BJ (cell line): ENCODE data around the gene LHPP. TPM values are rescaled to one million over a fixed set of nuclear protein-coding genes. Genes with fewer than 3 reads are reported as not detected.
"Not testable (repeated sequence)": the region's sequence is repeated elsewhere in the genome, so short reads cannot be mapped to it uniquely, and the experiment has no call there.

Source experiments
- CTCF ChIA-PET: fragments of 350-600 bp; formaldehyde crosslinking; extraction: SDS; loops from one replicate; lab custom pipeline; 2021; ENCODE audit warnings: antibody characterized with exemption, inconsistent platforms; lab: Yijun Ruan, JAX
- POLR2A ChIA-PET: fragments of 300-600 bp; sonication (Branson Sonifier 250); formaldehyde crosslinking; extraction: SDS; loops from one replicate; lab custom pipeline; 2021; ENCODE audit warnings: antibody characterized with exemption; lab: Charles Lee
- DNase-seq: peaks from one replicate; pipeline ENCODE4 v3.0.0-alpha.2; 2011; ENCODE audit warnings: low read depth
- H3K27me3 ChIP-seq: 2 replicates; pipeline ENCODE4 v1.6.0; 2011; ENCODE audit warnings: low read length; ENCODE audit not compliant: control insufficient read depth, insufficient read depth
- H3K36me3 ChIP-seq: 2 replicates; pipeline ENCODE4 v1.5.1; 2011; ENCODE audit warnings: low read length; ENCODE audit not compliant: control insufficient read depth, insufficient read depth
- H3K4me3 ChIP-seq: 2 replicates; pipeline ENCODE4 v1.5.1; 2011; ENCODE audit warnings: low read depth, mild to moderate bottlenecking, control low read depth, low read length
- CTCF ChIP-seq: IDR thresholded peaks from 2 replicates; pipeline ENCODE4 v1.5.1; 2011; ENCODE audit warnings: low read depth, mild to moderate bottlenecking, control low read depth, inconsistent platforms, low read length, moderate library complexity; ENCODE audit not compliant: insufficient read depth
- polyA plus RNA-seq: library from polyadenylated mRNA; depleted of rRNA; stranded (reverse); fragments of >200 nt; gene quantifications from 2 replicates; pipeline ENCODE4 v1.2.3, GENCODE V29; 2011

LHPP gene
- polyA plus RNA-seq, 1 experiment = 23.8 TPM

DNA sequence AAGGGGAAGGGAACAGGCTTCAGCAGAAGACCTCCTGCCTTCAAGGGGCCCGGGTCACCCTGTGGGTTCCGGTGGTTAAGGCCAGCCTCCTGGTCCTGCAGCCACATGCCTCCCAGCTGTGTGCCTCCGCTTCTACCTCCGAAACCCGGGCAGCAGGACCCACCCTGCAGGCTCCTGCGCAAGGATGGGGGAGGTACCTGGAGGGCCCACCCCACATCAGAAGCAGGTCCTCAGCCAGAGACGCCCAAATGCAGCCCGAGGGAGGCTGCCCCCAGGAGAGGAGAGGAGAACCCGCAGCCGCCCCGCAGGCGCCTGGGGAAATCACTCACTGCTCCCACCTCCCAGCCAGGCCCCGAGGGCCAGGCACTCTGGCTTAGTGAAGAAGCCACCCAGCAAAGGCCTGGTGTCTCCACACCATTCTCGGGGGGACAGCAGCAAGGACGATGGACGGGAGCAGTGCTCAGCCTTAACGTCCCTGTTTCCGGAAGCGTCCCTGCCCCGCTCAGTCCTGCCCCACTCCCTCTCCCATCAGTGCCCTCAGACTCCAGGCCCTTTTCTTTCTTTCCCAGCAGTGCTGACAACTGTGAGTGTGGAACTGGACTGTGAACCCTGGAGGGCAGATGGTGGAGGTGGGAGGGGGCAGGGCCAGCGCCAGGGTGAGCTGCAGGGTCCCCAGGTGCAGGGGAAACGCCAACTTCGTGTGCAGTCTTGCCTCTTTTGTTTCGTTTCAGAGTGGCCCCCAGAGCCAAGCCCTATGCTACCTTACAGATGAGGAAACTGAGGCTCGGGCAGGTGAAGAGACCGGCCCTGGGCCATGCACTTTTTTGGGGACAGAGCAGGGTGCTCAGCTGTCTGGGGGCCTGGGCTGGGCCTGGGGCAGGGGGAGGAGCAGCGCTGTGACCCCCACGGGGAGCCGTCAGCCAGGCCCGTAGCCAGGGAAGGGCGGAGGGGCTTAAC, 144.5 kb downstream of the LHPP start:
- POLR2A ChIA-PET = no interaction called here
- H3K36me3 ChIP-seq = no peaks in the 10 kb centered on the region
- TF ChIP-seq CTCF = no peak
- no peaks in the 10 kb centered on the region for H3K27me3 ChIP-seq
- CTCF ChIA-PET = interaction anchor here (1.1 kb wide), 1 partner anchor 136 kb away, joined by 3 read pairs; no protein-coding TSS in a partner anchor
- H3K4me3 ChIP-seq = no peak overlapping the region
- no peak for DNase-seq

DNA sequence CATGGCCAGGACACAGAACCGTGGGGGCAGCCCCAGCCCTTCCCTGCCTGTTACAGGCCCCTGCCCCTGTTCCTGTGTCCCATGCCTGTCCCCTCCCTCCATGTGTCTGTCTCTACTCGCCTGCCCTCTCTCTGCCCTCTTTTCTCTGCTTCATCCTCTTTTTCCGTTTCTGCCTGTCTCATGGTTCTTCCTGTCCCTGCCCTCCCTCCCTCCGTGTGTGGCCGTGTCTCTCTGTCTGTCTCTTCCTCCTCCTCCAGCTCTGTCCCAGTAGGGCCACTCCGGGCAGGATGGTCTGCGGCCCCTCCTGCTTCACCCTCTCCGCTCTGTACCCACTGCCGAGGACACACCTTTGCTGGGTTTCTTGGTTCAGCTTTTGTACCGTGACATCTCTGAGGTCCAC, 145.2 kb downstream of the LHPP start:
- TF ChIP-seq CTCF = no peak
- POLR2A ChIA-PET = no interaction called here
- CTCF ChIA-PET = interaction anchor here (1.1 kb wide), 1 partner anchor 135 kb away, joined by 3 read pairs; no protein-coding TSS in a partner anchor

GRCh38 chr10:124607693-124608092, 146.1 kb downstream of the LHPP start:
- CTCF ChIA-PET = no interaction called here
- Histone ChIP-seq H3K36me3 (no peaks in the 10 kb centered on the region), H3K4me3 (no peak overlapping the region), H3K27me3 (no peaks in the 10 kb centered on the region)
- no peak for TF ChIP-seq CTCF
- no peak for DNase-seq
- POLR2A ChIA-PET = no interaction called here

More for the DNA sequence above, 145.2 kb downstream of the LHPP start:
- Histone ChIP-seq H3K27me3 (no peaks in the 10 kb centered on the region), H3K4me3 (no peak overlapping the region), H3K36me3 (no peaks in the 10 kb centered on the region)
- DNase-seq = no peak

DNA sequence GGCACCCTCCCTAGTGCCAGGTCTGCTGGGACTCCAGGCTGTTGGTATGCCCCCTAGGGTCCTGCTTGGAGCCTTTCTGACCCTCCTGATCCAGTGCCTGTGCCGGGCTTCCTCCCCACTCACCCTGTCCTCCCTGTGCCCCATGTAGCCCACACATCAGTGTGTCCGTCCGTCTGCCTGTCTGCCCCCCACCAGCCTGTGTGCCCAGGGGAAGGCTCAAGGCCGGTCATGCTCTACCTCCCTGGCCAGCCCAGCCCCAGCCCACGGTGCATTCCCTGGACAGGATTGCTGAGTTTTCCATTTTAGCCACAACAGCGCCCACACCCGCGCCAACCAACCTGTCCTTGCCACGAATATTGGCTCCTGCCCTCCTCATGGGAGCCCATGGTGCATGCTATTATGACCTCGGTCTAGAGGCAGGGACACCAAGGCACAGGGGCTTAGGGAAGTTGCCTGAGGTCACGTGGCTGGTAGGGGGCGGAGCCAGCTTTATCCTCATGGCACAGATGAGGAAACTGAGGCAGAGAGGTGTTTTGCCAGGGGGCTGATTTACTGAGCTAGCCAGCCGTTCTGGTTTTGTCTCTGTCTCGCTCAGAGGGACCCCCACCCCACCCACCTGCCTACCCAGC, 146.6 kb downstream of the LHPP start:
- ChIA-PET CTCF (no interaction called here), POLR2A (no interaction called here)
- no peak overlapping the region for H3K4me3 ChIP-seq
- H3K27me3 ChIP-seq = no peaks in the 10 kb centered on the region
- DNase-seq = no peak
- H3K36me3 ChIP-seq = no peaks in the 10 kb centered on the region
- no peak for TF ChIP-seq CTCF

DNA sequence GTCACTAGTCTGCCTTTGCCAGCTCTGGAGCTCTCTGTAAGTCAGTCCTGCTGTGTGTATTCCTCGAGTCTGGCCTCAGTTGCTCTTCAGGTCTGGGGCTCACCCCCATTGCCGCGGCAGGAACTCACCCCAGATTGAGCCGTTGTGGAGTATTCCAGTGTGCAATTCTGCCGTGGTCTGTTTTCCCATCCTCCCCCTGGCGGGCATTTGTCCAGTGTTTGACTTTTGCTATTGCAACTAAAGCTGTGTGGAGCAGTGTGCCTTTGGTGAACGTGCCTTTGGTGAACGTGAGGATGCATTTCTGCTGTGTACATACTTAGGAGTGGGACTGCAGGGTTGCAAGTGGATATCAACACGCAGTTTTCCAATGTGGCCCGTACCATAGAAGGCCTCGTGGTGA, 148.1 kb downstream of the LHPP start:
- no peak overlapping the region for H3K4me3 ChIP-seq
- no peaks in the 10 kb centered on the region for H3K27me3 ChIP-seq
- no peak for TF ChIP-seq CTCF
- no peak for DNase-seq
- CTCF ChIA-PET = no interaction called here
- no peaks in the 10 kb centered on the region for H3K36me3 ChIP-seq
- POLR2A ChIA-PET = no interaction called here

DNA sequence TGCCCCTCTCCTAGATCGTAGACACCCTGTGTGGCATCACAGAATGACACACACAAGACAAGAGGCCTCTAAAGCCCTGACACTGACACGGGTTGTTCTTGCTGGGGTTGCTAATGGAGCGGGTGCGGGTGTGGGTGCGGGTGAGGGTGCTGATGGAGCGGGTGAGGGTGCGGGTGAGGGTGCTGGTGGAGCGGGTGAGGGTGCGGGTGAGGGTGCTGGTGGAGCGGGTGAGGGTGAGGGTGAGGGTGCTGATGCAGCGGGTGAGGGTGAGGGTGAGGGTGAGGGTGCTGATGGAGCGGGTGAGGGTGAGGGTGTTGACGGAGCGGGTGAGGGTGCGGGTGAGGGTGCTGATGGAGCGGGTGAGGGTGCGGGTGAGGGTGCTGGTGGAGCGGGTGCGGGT, 148.6 kb downstream of the LHPP start:
- POLR2A ChIA-PET, H3K27me3 ChIP-seq, DNase-seq, H3K4me3 ChIP-seq, CTCF ChIA-PET, H3K36me3 ChIP-seq: not testable (repeated sequence)

- H3K4me3 ChIP-seq, H3K36me3 ChIP-seq, POLR2A ChIA-PET, CTCF ChIA-PET, H3K27me3 ChIP-seq, DNase-seq: not testable (repeated sequence)
Measured at GRCh38 chr10:124610851-124611250, 149.2 kb downstream of the LHPP start.
